Tibial artery (tissue), 4 donors: ENCODE measurements around the gene BZW2.

Source experiments
- DNase-seq, 2 donors: peaks; one replicate each; pipeline ENCODE4 v3.0.0-alpha.2; 2019
- H3K27ac ChIP-seq, 2 donors: fragments of 200-600 bp; sonication (generic) in 1 of 2; 1 replicate in 1 of 2; 2 replicates in 1 of 2; pipeline ENCODE4 v1.5.1; 2018 to 2019; ENCODE audit warnings: mild to moderate bottlenecking in 1 of 2
- H3K27me3 ChIP-seq, 2 donors: fragments of 200-600 bp; sonication (generic) in 1 of 2; one replicate each; pipeline versions ENCODE4 v1.5.1 to v1.6.0; 2016 to 2019
- H3K36me3 ChIP-seq, 3 donors: fragments of 200-600 bp; sonication (generic) in 2 of 3; one replicate each; pipeline ENCODE4 v1.5.1; 2016 to 2019; ENCODE audit warnings: mild to moderate bottlenecking in 2 of 3
- H3K4me1 ChIP-seq, 4 donors: fragments of 200-600 bp; sonication (generic) in 2 of 4; 1 replicate in 3 of 4; 2 replicates in 1 of 4; pipeline ENCODE4 v1.5.1; 2016 to 2019
- H3K4me3 ChIP-seq, 2 donors: fragments of 200-600 bp; sonication (generic) in 1 of 2; 1 replicate in 1 of 2; 2 replicates in 1 of 2; pipeline ENCODE4 v1.5.1; 2018 to 2019; ENCODE audit warnings: mild to moderate bottlenecking in 2 of 2
- H3K9me3 ChIP-seq, 3 donors: fragments of 200-600 bp; sonication (generic) in 1 of 3; one replicate each; pipeline ENCODE4 v1.5.1; 2016 to 2019
- CTCF ChIP-seq, 2 experiments: fragments of 200-600 bp in 1 of 2; fragments of 450-650 bp in 1 of 2; IDR thresholded peaks; one replicate each; pipeline ENCODE4 v1.5.1; 2017 to 2019; ENCODE audit warnings: antibody characterized with exemption in 2 of 2, mild to moderate bottlenecking in 1 of 2, moderate library complexity in 1 of 2
- intact Hi-C: fragments of 100-400 bp; cut with DNase I; formaldehyde crosslinking; loops from one replicate; pipeline ENCODE4 v1.15.0; 2023; ENCODE audit warnings: low total_unique reads

Gene BZW2

GRCh38 chr7:16710651-16711050, 64.7 kb downstream of the BZW2 start:
- Histone ChIP-seq H3K27me3 (no peaks in the 10 kb centered on the region), H3K4me1 (no peaks in the 10 kb centered on the region), H3K36me3 (peaks cover 0 to 14% (median 12%) of the 10 kb centered on the region in 3 donors), H3K9me3 (no peaks in the 10 kb centered on the region), H3K27ac (no peak overlapping the region), H3K4me3 (no peak overlapping the region)
- no peak for DNase-seq
- TF ChIP-seq CTCF (IDR thresholded peaks at IDR 0.05) = no peak
- intact Hi-C loops = no loop called here

GRCh38 chr7:16711730-16712129, 65.7 kb downstream of the BZW2 start:
- H3K4me3 ChIP-seq = no peak overlapping the region
- TF ChIP-seq CTCF (IDR thresholded peaks at IDR 0.05) = no peak
- no peaks in the 10 kb centered on the region for H3K4me1 ChIP-seq
- no peaks in the 10 kb centered on the region for H3K9me3 ChIP-seq
- H3K27me3 ChIP-seq = no peaks in the 10 kb centered on the region
- H3K36me3 ChIP-seq = peaks cover 0 to 3% (median 2%) of the 10 kb centered on the region in 3 donors
- no peak for DNase-seq
- intact Hi-C loops = no loop called here
- no peak overlapping the region for H3K27ac ChIP-seq

GRCh38 chr7:16712916-16713315, 66.9 kb downstream of the BZW2 start:
- intact Hi-C loops = no loop called here
- Histone ChIP-seq H3K27ac (no peak overlapping the region), H3K36me3 (no peaks in the 10 kb centered on the region), H3K4me3 (no peak overlapping the region), H3K4me1 (no peaks in the 10 kb centered on the region), H3K9me3 (no peaks in the 10 kb centered on the region), H3K27me3 (no peaks in the 10 kb centered on the region)
- no peak for TF ChIP-seq CTCF (IDR thresholded peaks at IDR 0.05)
- DNase-seq = no peak

- DNase-seq = no peak
- Histone ChIP-seq H3K27ac (no peak overlapping the region), H3K27me3 (no peaks in the 10 kb centered on the region), H3K4me3 (no peak overlapping the region), H3K9me3 (no peaks in the 10 kb centered on the region), H3K4me1 (no peaks in the 10 kb centered on the region), H3K36me3 (no peaks in the 10 kb centered on the region)
- intact Hi-C loops = no loop called here
- no peak for TF ChIP-seq CTCF (IDR thresholded peaks at IDR 0.05)
These were observed 69.9 kb downstream of the BZW2 start for GRCh38 chr7:16715928-16716327.

- Histone ChIP-seq H3K27ac (no peak overlapping the region), H3K36me3 (no peaks in the 10 kb centered on the region), H3K4me3 (no peak overlapping the region), H3K9me3 (no peaks in the 10 kb centered on the region), H3K4me1 (no peaks in the 10 kb centered on the region), H3K27me3 (no peaks in the 10 kb centered on the region)
- no peak for DNase-seq
- TF ChIP-seq CTCF (IDR thresholded peaks at IDR 0.05) = no peak
- intact Hi-C loops = no loop called here
These were observed 72.2 kb downstream of the BZW2 start for GRCh38 chr7:16718111-16718656.

GRCh38 chr7:16719699-16720098, 73.7 kb downstream of the BZW2 start:
- H3K27ac ChIP-seq = no peak overlapping the region
- no peak for DNase-seq
- no peak overlapping the region for H3K4me3 ChIP-seq
- no peaks in the 10 kb centered on the region for H3K27me3 ChIP-seq
- H3K36me3 ChIP-seq = no peaks in the 10 kb centered on the region
- no peaks in the 10 kb centered on the region for H3K9me3 ChIP-seq
- intact Hi-C loops = no loop called here
- no peak for TF ChIP-seq CTCF (IDR thresholded peaks at IDR 0.05)
- H3K4me1 ChIP-seq = no peaks in the 10 kb centered on the region
